Transverse colon (tissue), 4 donors: ENCODE data around the gene TLCD3B. TPM values are rescaled to one million over a fixed set of nuclear protein-coding genes. Genes with fewer than 3 reads are reported as not detected.

Experiments
- DNase-seq: peaks from one replicate; pipeline ENCODE4 v3.0.0-alpha.2; 2019
- H3K27ac ChIP-seq, 4 donors: fragments of 200-600 bp; sonication (generic); 2 replicates each; pipeline ENCODE4 v1.5.1; 2016 to 2018; ENCODE audit warnings: inconsistent platforms in 4 of 4
- H3K27me3 ChIP-seq: fragments of 200-600 bp; sonication (generic); 2 replicates; pipeline ENCODE4 v1.5.1; 2017; ENCODE audit warnings: inconsistent platforms
- H3K36me3 ChIP-seq, 4 donors: fragments of 200-600 bp; sonication (generic); 2 replicates each; pipeline ENCODE4 v1.5.1; 2017 to 2019; ENCODE audit warnings: inconsistent platforms in 4 of 4
- H3K4me1 ChIP-seq, 4 donors: fragments of 200-600 bp; sonication (generic); 2 replicates each; pipeline ENCODE4 v1.5.1; 2017 to 2020; ENCODE audit warnings: inconsistent platforms in 4 of 4
- H3K4me3 ChIP-seq, 4 donors: fragments of 200-600 bp; sonication (generic); 1 replicate in 1 of 4; 2 replicates in 3 of 4; pipeline versions ENCODE4 v1.5.1 to v1.6.1; 2017 to 2019; ENCODE audit warnings: inconsistent platforms in 4 of 4
- H3K9me3 ChIP-seq, 2 donors: fragments of 200-600 bp; sonication (generic); 2 replicates each; pipeline ENCODE4 v1.5.1; 2017 to 2019; ENCODE audit warnings: inconsistent platforms in 2 of 2
- CTCF ChIP-seq, 5 experiments: fragments of 200-600 bp in 3 of 5; fragments of 450-650 bp in 2 of 5; sonication (generic) in 3 of 5; IDR thresholded peaks; 1 replicate in 2 of 5; 2 replicates in 3 of 5; pipeline ENCODE4 v1.5.1; 2016 to 2017; ENCODE audit warnings: antibody characterized with exemption in 5 of 5, inconsistent platforms in 3 of 5, mild to moderate bottlenecking in 2 of 5, moderate library complexity in 1 of 5
- EP300 ChIP-seq: sonication (generic); formaldehyde crosslinking; IDR thresholded peaks from one replicate; pipeline ENCODE4 v1.6.1; 2017; ENCODE audit warnings: antibody characterized with exemption, low read depth
- POLR2A ChIP-seq: fragments of 450-650 bp; IDR thresholded peaks from one replicate; pipeline ENCODE4 v1.6.1; 2016; ENCODE audit warnings: antibody characterized with exemption, mild to moderate bottlenecking, moderate library complexity
- POLR2AphosphoS5 ChIP-seq, 3 donors: sonication (generic); formaldehyde crosslinking; IDR thresholded peaks; one replicate each; pipeline ENCODE4 v1.6.1; 2016; ENCODE audit warnings: antibody characterized with exemption in 3 of 3
- WGBS, 2 donors: methylation state at CpG; one replicate each; pipeline ENCODE4 v1.1.5; 2018; ENCODE audit warnings: low coverage in 1 of 2; 5-methylcytosine and 5-hydroxymethylcytosine counted together
- in situ Hi-C, 4 donors: fragments of 200-750 bp; cut with MboI; loops; one replicate each; pipeline versions ENCODE4 v1.15.0 to v1.15.1; 2017; ENCODE audit warnings: low sequenced_read_pairs in 3 of 4, low pct_ligation_motif_present in 1 of 4, low pct_unique_long_range_greater_than_20kb in 1 of 4
- intact Hi-C: fragments of 100-400 bp; cut with DNase I; formaldehyde crosslinking; loops from one replicate; pipeline ENCODE4 v1.15.1; 2023; ENCODE audit warnings: low total_unique reads
- total RNA-seq, 4 donors: library from RNA; depleted of rRNA; stranded (reverse); fragments of >200 nt; gene quantifications; one replicate each; pipeline ENCODE4 v1.1.0, GENCODE V29; 2016

TLCD3B gene
- total RNA-seq, 4 donors from 2014 or later = not detected

- Histone ChIP-seq H3K9me3 (no peaks in the 10 kb centered on the region), H3K27me3 (no peaks in the 10 kb centered on the region), H3K4me1 (peaks cover 7 to 34% (median 19%) of the 10 kb centered on the region in 4 donors), H3K27ac (peak overlapping the region in 1 of 4 donors; percentile 18), H3K36me3 (peaks cover 0 to 22% (median 10%) of the 10 kb centered on the region in 4 donors), H3K4me3 (no peak overlapping the region)
- no peak for DNase-seq
- intact Hi-C loops = no loop called here
- TF ChIP-seq POLR2AphosphoS5 (IDR thresholded peaks at IDR 0.05) = no peak
- TF ChIP-seq CTCF (IDR thresholded peaks at IDR 0.05) = no peak
- no peak for TF ChIP-seq EP300
- no peak for TF ChIP-seq POLR2A
- in situ Hi-C loops = no loop called here
- 89% methylated on average over 32 of the region's 35 CpGs; no CpG with 5 or more reads in 1 of the 2 donors for WGBS, 2 donors
Observed at GRCh38 chr16:29990883-29991570, 40.0 kb downstream of the TLCD3B start.

GRCh38 chr16:29990034-29990433 lies 41.0 kb downstream of the TLCD3B start:
- no peaks in the 10 kb centered on the region for H3K27me3 ChIP-seq
- WGBS, 2 donors = 60 to 63% methylated on average over 1 to 2 of the region's 2 CpGs
- peaks cover 0 to 32% (median 15%) of the 10 kb centered on the region in 4 donors for H3K36me3 ChIP-seq
- peaks cover 7 to 34% (median 17%) of the 10 kb centered on the region in 4 donors for H3K4me1 ChIP-seq
- H3K4me3 ChIP-seq = no peak overlapping the region
- H3K9me3 ChIP-seq = no peaks in the 10 kb centered on the region
- H3K27ac ChIP-seq = peak overlapping the region; percentile 59 to 74 (median 60)
- intact Hi-C loops = no loop called here
- TF ChIP-seq EP300 = no peak
- TF ChIP-seq POLR2A = no peak
- no peak for TF ChIP-seq CTCF (IDR thresholded peaks at IDR 0.05)
- no peak for TF ChIP-seq POLR2AphosphoS5 (IDR thresholded peaks at IDR 0.05)
- DNase-seq = peak; percentile 44
- in situ Hi-C loops = no loop called here

- H3K36me3 ChIP-seq = peaks cover 0 to 40% (median 18%) of the 10 kb centered on the region in 4 donors
- H3K9me3 ChIP-seq = no peaks in the 10 kb centered on the region
- H3K27ac ChIP-seq = peak overlapping the region; percentile 59 to 74 (median 60)
- H3K4me1 ChIP-seq = peaks cover 0 to 26% (median 10%) of the 10 kb centered on the region in 4 donors
- peak; percentile 39 for DNase-seq
- in situ Hi-C loops = no loop called here
- intact Hi-C loops = no loop called here
- WGBS, 2 donors = 68 to 88% methylated on average over 13 to 23 of the region's 23 CpGs
- H3K4me3 ChIP-seq = no peak overlapping the region
- no peaks in the 10 kb centered on the region for H3K27me3 ChIP-seq
- no peak for TF ChIP-seq POLR2A
- TF ChIP-seq EP300 = no peak
- TF ChIP-seq CTCF (IDR thresholded peaks at IDR 0.05) = no peak
Observed at GRCh38 chr16:29989111-29989858, 41.8 kb downstream of the TLCD3B start.

GRCh38 chr16:29988346-29989075 lies 42.6 kb downstream of the TLCD3B start:
- intact Hi-C loops (no loop called here), in situ Hi-C loops (no loop called here)
- Histone ChIP-seq H3K9me3 (no peaks in the 10 kb centered on the region), H3K27ac (no peak overlapping the region), H3K4me3 (no peak overlapping the region), H3K4me1 (peaks cover 0 to 20% (median 6%) of the 10 kb centered on the region in 4 donors), H3K36me3 (peaks cover 0 to 47% (median 22%) of the 10 kb centered on the region in 4 donors), H3K27me3 (no peaks in the 10 kb centered on the region)
- WGBS, 2 donors = 90% methylated on average over 17 of the region's 17 CpGs; no CpG with 5 or more reads in 1 of the 2 donors
- DNase-seq = no peak
- TF ChIP-seq CTCF (IDR thresholded peaks at IDR 0.05) (no peak), POLR2A (no peak), POLR2AphosphoS5 (IDR thresholded peaks at IDR 0.05) (no peak), EP300 (no peak)
